ENCODE results near the gene RASA3.

The RASA3 gene

GRCh38 chr13:114155926-114156883, 23.8 kb upstream of the RASA3 start:
- no peak for TF ChIP-seq CTCF (IDR thresholded peaks at IDR 0.05; ENCODE audit: low read depth, low read length, missing control alignments)
- no peak for DNase-seq
- in situ Hi-C loops (cut with HindIII; ENCODE audit: low pct_ligation_motif_present, low sequenced_read_pairs): no loop called here
- H3K27me3 ChIP-seq (replicated peaks): peaks cover 3% of the 10 kb centered on the region
- no peak overlapping the region for H3K4me3 ChIP-seq (ENCODE audit: low read depth, low read length)
- no peaks in the 10 kb centered on the region for H3K36me3 ChIP-seq (replicated peaks)
- H3K27ac ChIP-seq: no peak overlapping the region

GRCh38 chr13:114155320-114155719, 22.9 kb upstream of the RASA3 start:
- no peak overlapping the region for H3K27ac ChIP-seq
- no peak overlapping the region for H3K4me3 ChIP-seq (ENCODE audit: low read depth, low read length)
- H3K27me3 ChIP-seq (replicated peaks): peaks cover 3% of the 10 kb centered on the region
- in situ Hi-C loops (cut with HindIII; ENCODE audit: low pct_ligation_motif_present, low sequenced_read_pairs): no loop called here
- DNase-seq: no peak
- TF ChIP-seq CTCF (IDR thresholded peaks at IDR 0.05; ENCODE audit: low read depth, low read length, missing control alignments): no peak
- no peaks in the 10 kb centered on the region for H3K36me3 ChIP-seq (replicated peaks)

- in situ Hi-C loops (cut with HindIII; ENCODE audit: low pct_ligation_motif_present, low sequenced_read_pairs): no loop called here
- Histone ChIP-seq H3K27ac (no peak overlapping the region), H3K27me3 (replicated peaks) (peaks cover 3% of the 10 kb centered on the region), H3K4me3 (ENCODE audit: low read depth, low read length) (no peak overlapping the region), H3K36me3 (replicated peaks) (no peaks in the 10 kb centered on the region)
- no peak for TF ChIP-seq CTCF (IDR thresholded peaks at IDR 0.05; ENCODE audit: low read depth, low read length, missing control alignments)
- DNase-seq: no peak
These were observed 22.1 kb upstream of the RASA3 start for GRCh38 chr13:114154476-114154875.

GRCh38 chr13:114153485-114154080, 21.2 kb upstream of the RASA3 start:
- H3K27ac ChIP-seq: no peak overlapping the region
- TF ChIP-seq CTCF (IDR thresholded peaks at IDR 0.05; ENCODE audit: low read depth, low read length, missing control alignments): no peak
- H3K4me3 ChIP-seq (ENCODE audit: low read depth, low read length): no peak overlapping the region

GRCh38 chr13:114152831-114153371, 20.5 kb upstream of the RASA3 start:
- H3K36me3 ChIP-seq (replicated peaks): no peaks in the 10 kb centered on the region
- H3K4me3 ChIP-seq (ENCODE audit: low read depth, low read length): no peak overlapping the region
- H3K27me3 ChIP-seq (replicated peaks): peaks cover 3% of the 10 kb centered on the region
- in situ Hi-C loops (cut with HindIII; ENCODE audit: low pct_ligation_motif_present, low sequenced_read_pairs): no loop called here
- no peak for DNase-seq
- no peak overlapping the region for H3K27ac ChIP-seq
- TF ChIP-seq CTCF (IDR thresholded peaks at IDR 0.05; ENCODE audit: low read depth, low read length, missing control alignments): no peak

More at GRCh38 chr13:114153485-114154080, 21.2 kb upstream of the RASA3 start:
- in situ Hi-C loops (cut with HindIII; ENCODE audit: low pct_ligation_motif_present, low sequenced_read_pairs): no loop called here
- H3K27me3 ChIP-seq (replicated peaks): peaks cover 3% of the 10 kb centered on the region
- no peak for DNase-seq
- H3K36me3 ChIP-seq (replicated peaks): no peaks in the 10 kb centered on the region
